ENCODE measurements around the gene WDR76.

GRCh38 chr15:43883571-43883970, 56.8 kb downstream of the WDR76 start:
- TF ChIP-seq CTCF (IDR thresholded peaks at IDR 0.05) (no peak), POLR2A (IDR thresholded peaks at IDR 0.05) (no peak)

Measured in thyroid gland (tissue), 4 donors.